Measurements from ENCODE around the gene MYO1B. TPM values are rescaled to one million over a fixed set of nuclear protein-coding genes. Genes with fewer than 3 reads are reported as not detected.

Gene MYO1B
- total and polyA plus RNA-seq, 2 donors: 26.5 to 28.5 TPM

DNA sequence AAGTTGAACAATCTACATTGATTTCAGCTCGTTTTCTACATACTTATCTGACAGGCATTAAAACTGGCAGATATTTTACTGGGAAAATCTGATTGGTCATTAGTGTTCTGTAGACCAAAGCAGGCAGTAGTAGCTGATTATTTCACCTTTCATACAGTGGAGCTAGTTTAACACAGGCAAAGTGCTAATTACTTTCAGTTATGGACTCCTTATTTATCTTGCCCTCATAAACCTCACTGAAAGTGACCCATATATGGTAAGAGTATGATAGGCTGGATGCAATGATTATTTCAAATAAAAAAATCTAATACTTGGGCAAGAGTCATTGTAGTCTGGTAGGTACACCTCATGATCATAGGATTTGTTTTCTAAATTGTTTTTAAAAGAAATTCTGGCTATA is 129.7 kb downstream of the MYO1B start:
- Histone ChIP-seq H3K36me3 (ENCODE audit: control insufficient read depth in 2 of 2, insufficient read depth in 2 of 2, low read length in 1 of 2) (no peaks in the 10 kb centered on the region), H3K27me3 (ENCODE audit: control insufficient read depth in 2 of 2, insufficient read depth in 1 of 2, low read length in 1 of 2) (no peaks in the 10 kb centered on the region), H3K4me1 (ENCODE audit: control insufficient read depth in 2 of 2, insufficient read depth in 2 of 2, low read length in 2 of 2) (no peaks in the 10 kb centered on the region), H3K27ac (ENCODE audit: low read depth in 1 of 2, low read length in 1 of 2) (no peak overlapping the region), H3K4me3 (ENCODE audit: low read length in 2 of 2) (no peak overlapping the region), H3K9me3 (ENCODE audit: control insufficient read depth in 2 of 2, insufficient read depth in 1 of 2, low read length in 1 of 2) (no peaks in the 10 kb centered on the region)
- no peak for DNase-seq (ENCODE audit: low read depth in 6 of 9, low spot score in 9 of 9)
- 95% methylated on average over 1 of the region's 1 CpG for WGBS

DNA sequence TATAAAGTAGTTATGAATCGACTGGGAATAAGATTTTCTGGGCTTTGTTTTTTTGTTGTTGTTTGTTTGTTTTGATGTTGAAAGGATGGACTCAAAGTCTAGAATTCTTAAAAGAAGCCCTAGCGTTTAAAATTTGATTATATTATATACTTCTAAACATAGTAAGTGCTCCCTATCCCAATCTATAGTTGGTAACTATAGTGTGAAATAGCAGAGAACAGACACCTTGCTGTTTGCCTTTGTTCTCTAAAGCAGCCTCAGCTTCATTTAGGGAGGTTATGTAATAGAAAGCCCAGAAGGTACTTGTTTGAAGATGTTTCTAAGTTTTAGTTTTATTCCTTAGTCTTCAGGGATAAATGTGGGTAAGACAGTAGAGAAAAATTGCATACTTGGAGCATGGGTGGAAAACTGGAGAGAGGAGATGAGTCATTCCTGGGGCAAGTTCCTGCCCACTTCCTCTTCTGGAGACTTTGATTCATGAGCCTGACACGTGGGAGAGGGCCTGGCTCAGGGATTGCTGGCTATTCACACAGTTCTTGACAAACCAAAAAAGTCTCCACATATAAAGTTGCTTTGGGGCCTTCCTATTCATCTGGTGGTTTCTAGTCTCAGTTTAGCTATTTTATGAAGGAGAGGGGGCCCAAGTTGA is 131.9 kb downstream of the MYO1B start:
- Histone ChIP-seq H3K27ac (ENCODE audit: low read depth in 1 of 2, low read length in 1 of 2) (no peak overlapping the region), H3K9me3 (ENCODE audit: control insufficient read depth in 2 of 2, insufficient read depth in 1 of 2, low read length in 1 of 2) (no peaks in the 10 kb centered on the region), H3K4me3 (ENCODE audit: low read length in 2 of 2) (no peak overlapping the region), H3K4me1 (ENCODE audit: control insufficient read depth in 2 of 2, insufficient read depth in 2 of 2, low read length in 2 of 2) (no peaks in the 10 kb centered on the region), H3K36me3 (ENCODE audit: control insufficient read depth in 2 of 2, insufficient read depth in 2 of 2, low read length in 1 of 2) (no peaks in the 10 kb centered on the region), H3K27me3 (ENCODE audit: control insufficient read depth in 2 of 2, insufficient read depth in 1 of 2, low read length in 1 of 2) (no peaks in the 10 kb centered on the region)
- 64% methylated on average over 3 of the region's 3 CpGs for WGBS
- DNase-seq (ENCODE audit: low read depth in 6 of 9, low spot score in 9 of 9): no peak

DNA sequence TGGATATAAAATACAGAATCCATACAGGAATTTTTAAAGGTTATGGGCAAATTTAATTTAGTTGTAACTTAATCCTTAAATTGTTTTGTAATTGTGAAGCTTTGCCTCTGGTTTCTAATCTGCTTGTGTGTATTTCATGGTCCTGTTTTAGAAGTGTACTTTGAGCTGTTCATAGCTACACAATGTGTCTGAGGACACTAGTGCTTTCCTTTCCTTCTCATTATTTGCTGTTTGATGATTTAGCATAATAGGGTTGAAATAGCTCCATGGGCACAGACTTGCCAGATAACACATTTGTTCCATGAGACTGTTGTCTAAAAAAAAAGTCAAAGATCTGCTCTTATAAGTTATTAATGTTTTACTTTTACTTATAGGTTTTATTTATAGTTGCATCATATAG is 134.2 kb downstream of the MYO1B start:
- Histone ChIP-seq H3K4me3 (ENCODE audit: low read length in 2 of 2) (no peak overlapping the region), H3K4me1 (ENCODE audit: control insufficient read depth in 2 of 2, insufficient read depth in 2 of 2, low read length in 2 of 2) (no peaks in the 10 kb centered on the region), H3K36me3 (ENCODE audit: control insufficient read depth in 2 of 2, insufficient read depth in 2 of 2, low read length in 1 of 2) (no peaks in the 10 kb centered on the region), H3K9me3 (ENCODE audit: control insufficient read depth in 2 of 2, insufficient read depth in 1 of 2, low read length in 1 of 2) (no peaks in the 10 kb centered on the region), H3K27me3 (ENCODE audit: control insufficient read depth in 2 of 2, insufficient read depth in 1 of 2, low read length in 1 of 2) (no peaks in the 10 kb centered on the region), H3K27ac (ENCODE audit: low read depth in 1 of 2, low read length in 1 of 2) (no peak overlapping the region)
- no peak for DNase-seq (ENCODE audit: low read depth in 6 of 9, low spot score in 9 of 9)

DNA sequence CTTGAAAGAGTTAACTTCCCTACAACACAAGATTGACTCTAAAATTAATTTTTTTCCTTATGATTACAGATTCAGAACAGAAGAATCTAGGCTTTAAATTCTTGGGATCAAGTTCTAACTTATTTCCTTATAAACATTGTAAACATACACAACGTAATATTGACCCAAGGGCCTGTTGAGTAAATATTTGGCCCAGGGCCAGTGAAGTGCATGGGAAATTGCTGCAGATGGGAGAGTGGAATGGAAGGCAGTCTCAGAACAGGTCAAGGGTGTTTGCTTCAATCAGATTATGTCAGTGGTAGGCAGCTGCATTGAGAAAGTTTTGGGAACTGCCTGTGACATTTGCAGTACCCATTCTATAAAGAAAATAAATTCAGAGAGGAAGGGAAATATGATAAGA is 137.6 kb downstream of the MYO1B start:
- Histone ChIP-seq H3K27me3 (ENCODE audit: control insufficient read depth in 2 of 2, insufficient read depth in 1 of 2, low read length in 1 of 2) (no peaks in the 10 kb centered on the region), H3K4me1 (ENCODE audit: control insufficient read depth in 2 of 2, insufficient read depth in 2 of 2, low read length in 2 of 2) (no peaks in the 10 kb centered on the region), H3K27ac (ENCODE audit: low read depth in 1 of 2, low read length in 1 of 2) (no peak overlapping the region), H3K9me3 (ENCODE audit: control insufficient read depth in 2 of 2, insufficient read depth in 1 of 2, low read length in 1 of 2) (no peaks in the 10 kb centered on the region), H3K4me3 (ENCODE audit: low read length in 2 of 2) (no peak overlapping the region), H3K36me3 (ENCODE audit: control insufficient read depth in 2 of 2, insufficient read depth in 2 of 2, low read length in 1 of 2) (no peaks in the 10 kb centered on the region)
- 89% methylated on average over 1 of the region's 1 CpG for WGBS
- no peak for DNase-seq (ENCODE audit: low read depth in 6 of 9, low spot score in 9 of 9)

DNA sequence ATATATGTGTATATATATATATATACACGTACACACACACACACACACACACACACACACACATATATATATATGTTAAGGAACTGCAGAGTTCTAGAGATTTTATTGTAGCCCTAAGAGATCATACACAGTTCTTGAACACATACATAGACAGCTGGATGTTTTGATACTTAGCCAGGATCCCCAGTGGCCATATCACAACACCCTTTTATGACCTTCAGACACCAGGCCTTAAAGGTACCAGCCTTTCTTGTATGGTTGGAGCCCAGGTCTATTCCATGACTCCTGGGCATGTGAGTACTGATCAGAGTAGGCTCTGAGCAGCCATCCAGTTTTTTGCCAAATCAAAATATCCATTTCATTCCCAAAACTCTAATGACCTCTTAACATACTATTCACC is 138.3 kb downstream of the MYO1B start:
- no peaks in the 10 kb centered on the region for H3K36me3 ChIP-seq (ENCODE audit: control insufficient read depth in 2 of 2, insufficient read depth in 2 of 2, low read length in 1 of 2)
- H3K27ac ChIP-seq (ENCODE audit: low read depth in 1 of 2, low read length in 1 of 2): peak overlapping the region in 1 of 2 donors; percentile 33
- no peak overlapping the region for H3K4me3 ChIP-seq (ENCODE audit: low read length in 2 of 2)
- no peaks in the 10 kb centered on the region for H3K9me3 ChIP-seq (ENCODE audit: control insufficient read depth in 2 of 2, insufficient read depth in 1 of 2, low read length in 1 of 2)
- no peaks in the 10 kb centered on the region for H3K27me3 ChIP-seq (ENCODE audit: control insufficient read depth in 2 of 2, insufficient read depth in 1 of 2, low read length in 1 of 2)
- WGBS: 26% methylated on average over 1 of the region's 1 CpG
- DNase-seq (ENCODE audit: low read depth in 6 of 9, low spot score in 9 of 9): no peak
- H3K4me1 ChIP-seq (ENCODE audit: control insufficient read depth in 2 of 2, insufficient read depth in 2 of 2, low read length in 2 of 2): no peaks in the 10 kb centered on the region

DNA sequence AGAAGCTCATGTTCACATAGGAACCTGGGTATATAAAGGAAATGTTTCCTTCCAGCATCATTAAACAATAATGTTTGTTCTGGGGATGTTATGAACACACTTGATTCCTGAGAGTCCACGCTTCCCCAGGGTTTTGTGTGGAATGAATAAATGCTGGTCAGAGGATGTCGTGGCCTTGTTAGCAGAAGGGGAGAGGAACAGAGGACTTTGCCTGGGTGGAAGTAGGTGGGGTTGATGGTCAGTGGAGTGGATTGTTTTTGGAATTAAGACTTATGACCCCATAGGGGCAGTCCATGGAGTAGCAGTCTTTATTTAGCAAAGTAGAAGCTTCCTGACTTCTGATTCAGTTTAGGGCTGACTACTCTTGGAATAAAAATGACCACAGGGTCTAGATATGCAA is 139.6 kb downstream of the MYO1B start:
- Histone ChIP-seq H3K9me3 (ENCODE audit: control insufficient read depth in 2 of 2, insufficient read depth in 1 of 2, low read length in 1 of 2) (no peaks in the 10 kb centered on the region), H3K4me3 (ENCODE audit: low read length in 2 of 2) (no peak overlapping the region), H3K27me3 (ENCODE audit: control insufficient read depth in 2 of 2, insufficient read depth in 1 of 2, low read length in 1 of 2) (no peaks in the 10 kb centered on the region), H3K27ac (ENCODE audit: low read depth in 1 of 2, low read length in 1 of 2) (no peak overlapping the region), H3K4me1 (ENCODE audit: control insufficient read depth in 2 of 2, insufficient read depth in 2 of 2, low read length in 2 of 2) (no peaks in the 10 kb centered on the region), H3K36me3 (ENCODE audit: control insufficient read depth in 2 of 2, insufficient read depth in 2 of 2, low read length in 1 of 2) (no peaks in the 10 kb centered on the region)
- no peak for DNase-seq (ENCODE audit: low read depth in 6 of 9, low spot score in 9 of 9)
- 95% methylated on average over 2 of the region's 2 CpGs for WGBS

DNA sequence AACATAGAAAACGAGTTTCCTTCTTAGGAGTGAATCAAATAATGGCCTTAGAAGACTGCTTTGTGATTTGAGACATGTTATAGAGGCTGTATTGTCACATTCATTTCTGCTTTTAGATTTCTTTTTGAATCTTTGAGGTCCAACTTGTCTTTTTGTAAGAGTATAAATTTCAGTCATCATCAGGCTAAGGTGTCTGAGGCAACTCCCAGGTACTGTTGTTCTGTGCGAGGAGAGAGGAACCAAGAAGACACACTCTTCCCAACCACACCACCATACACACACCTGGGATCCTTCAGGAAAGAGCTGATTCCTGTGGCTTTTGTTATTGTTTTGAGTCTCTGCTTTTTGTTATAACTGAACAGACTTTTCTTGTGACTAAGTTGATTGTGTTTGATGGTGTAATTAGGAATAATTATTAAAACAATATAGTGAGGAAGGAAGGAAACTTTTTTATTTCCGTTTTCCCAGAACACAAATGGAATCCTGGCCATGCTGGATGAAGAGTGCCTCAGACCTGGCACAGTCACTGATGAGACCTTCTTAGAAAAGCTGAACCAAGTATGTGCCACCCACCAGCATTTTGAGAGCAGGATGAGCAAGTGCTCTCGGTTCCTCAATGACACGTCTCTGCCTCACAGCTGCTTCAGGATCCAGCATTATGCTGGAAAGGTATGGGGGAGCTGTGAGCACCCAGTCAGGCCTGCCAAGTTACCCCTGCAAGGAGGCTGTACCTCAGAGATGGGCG is 140.4 kb downstream of the MYO1B start:
- 94% methylated on average over 6 of the region's 6 CpGs for WGBS
- no peak overlapping the region for H3K27ac ChIP-seq (ENCODE audit: low read depth in 1 of 2, low read length in 1 of 2)
- H3K4me1 ChIP-seq (ENCODE audit: control insufficient read depth in 2 of 2, insufficient read depth in 2 of 2, low read length in 2 of 2): no peaks in the 10 kb centered on the region
- no peaks in the 10 kb centered on the region for H3K36me3 ChIP-seq (ENCODE audit: control insufficient read depth in 2 of 2, insufficient read depth in 2 of 2, low read length in 1 of 2)
- no peak for DNase-seq (ENCODE audit: low read depth in 6 of 9, low spot score in 9 of 9)
- no peaks in the 10 kb centered on the region for H3K9me3 ChIP-seq (ENCODE audit: control insufficient read depth in 2 of 2, insufficient read depth in 1 of 2, low read length in 1 of 2)
- no peak overlapping the region for H3K4me3 ChIP-seq (ENCODE audit: low read length in 2 of 2)
- no peaks in the 10 kb centered on the region for H3K27me3 ChIP-seq (ENCODE audit: control insufficient read depth in 2 of 2, insufficient read depth in 1 of 2, low read length in 1 of 2)

DNA sequence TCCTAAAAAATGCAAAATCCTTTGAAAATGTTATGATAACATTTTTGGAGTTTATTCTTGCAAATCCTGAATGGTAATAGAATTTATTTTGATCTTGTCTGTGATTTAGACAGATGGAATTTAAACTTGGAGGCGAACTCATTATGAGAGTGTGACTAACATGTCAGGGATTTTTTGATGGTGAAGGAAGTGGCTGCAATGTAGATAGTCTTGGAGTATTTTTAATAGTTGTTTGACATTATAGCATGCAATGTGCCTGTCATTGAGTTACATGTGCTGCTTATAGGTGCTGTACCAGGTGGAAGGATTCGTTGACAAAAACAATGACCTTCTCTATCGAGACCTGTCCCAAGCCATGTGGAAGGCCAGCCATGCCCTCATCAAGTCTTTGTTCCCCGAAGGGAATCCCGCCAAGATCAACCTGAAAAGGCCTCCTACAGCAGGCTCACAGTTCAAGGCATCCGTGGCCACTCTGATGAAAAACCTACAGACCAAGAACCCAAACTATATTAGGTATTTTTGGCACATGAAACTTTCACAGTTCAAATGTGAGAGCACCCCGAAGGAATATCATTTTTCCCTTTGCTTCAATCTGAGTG is 141.8 kb downstream of the MYO1B start:
- Histone ChIP-seq H3K4me3 (ENCODE audit: low read length in 2 of 2) (no peak overlapping the region), H3K36me3 (ENCODE audit: control insufficient read depth in 2 of 2, insufficient read depth in 2 of 2, low read length in 1 of 2) (peaks cover 2 to 3% of the 10 kb centered on the region in 2 donors), H3K9me3 (ENCODE audit: control insufficient read depth in 2 of 2, insufficient read depth in 1 of 2, low read length in 1 of 2) (no peaks in the 10 kb centered on the region), H3K27ac (ENCODE audit: low read depth in 1 of 2, low read length in 1 of 2) (no peak overlapping the region), H3K27me3 (ENCODE audit: control insufficient read depth in 2 of 2, insufficient read depth in 1 of 2, low read length in 1 of 2) (no peaks in the 10 kb centered on the region), H3K4me1 (ENCODE audit: control insufficient read depth in 2 of 2, insufficient read depth in 2 of 2, low read length in 2 of 2) (no peaks in the 10 kb centered on the region)
- 95% methylated on average over 7 of the region's 7 CpGs for WGBS
- no peak for DNase-seq (ENCODE audit: low read depth in 6 of 9, low spot score in 9 of 9)

DNA sequence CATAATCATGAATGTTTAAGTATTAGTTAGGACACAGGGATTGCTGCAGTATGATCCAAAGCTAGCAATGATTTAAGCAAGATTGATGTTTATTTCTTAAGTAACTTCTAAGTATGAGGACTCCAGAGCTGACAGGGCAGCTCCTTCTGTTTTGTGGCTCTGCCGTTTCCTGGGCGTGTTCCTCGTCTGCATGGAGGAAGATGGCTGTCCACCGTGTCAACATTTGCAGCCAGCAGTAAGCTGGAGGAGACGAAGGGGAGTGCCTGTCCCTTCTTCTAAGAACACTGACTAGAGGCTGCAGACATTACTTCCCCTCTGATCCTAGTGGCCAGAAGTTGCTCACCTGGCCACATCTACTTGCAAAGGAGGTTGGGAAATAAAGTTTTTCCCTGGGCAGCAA is 144.1 kb downstream of the MYO1B start:
- Histone ChIP-seq H3K4me3 (ENCODE audit: low read length in 2 of 2) (no peak overlapping the region), H3K27ac (ENCODE audit: low read depth in 1 of 2, low read length in 1 of 2) (no peak overlapping the region), H3K9me3 (ENCODE audit: control insufficient read depth in 2 of 2, insufficient read depth in 1 of 2, low read length in 1 of 2) (no peaks in the 10 kb centered on the region), H3K36me3 (ENCODE audit: control insufficient read depth in 2 of 2, insufficient read depth in 2 of 2, low read length in 1 of 2) (peaks cover 2 to 3% of the 10 kb centered on the region in 2 donors), H3K4me1 (ENCODE audit: control insufficient read depth in 2 of 2, insufficient read depth in 2 of 2, low read length in 2 of 2) (no peaks in the 10 kb centered on the region), H3K27me3 (ENCODE audit: control insufficient read depth in 2 of 2, insufficient read depth in 1 of 2, low read length in 1 of 2) (no peaks in the 10 kb centered on the region)
- no peak for DNase-seq (ENCODE audit: low read depth in 6 of 9, low spot score in 9 of 9)
- WGBS: 95% methylated on average over 5 of the region's 5 CpGs

Measured in thymus (tissue), 11 donors.